Thoracic aorta (tissue), 2 donors: ENCODE data around the gene LDLRAD3. TPM values are rescaled to one million over a fixed set of nuclear protein-coding genes. Genes with fewer than 3 reads are reported as not detected.

Source experiments
- ATAC-seq: fragments of 150-250 bp; one replicate; pipeline ENCODE4 v1.8.0; 2017; ENCODE audit warnings: low read depth; ENCODE audit not compliant: insufficient number of reproducible peaks, low FRiP score
- DNase-seq: peaks from one replicate; pipeline ENCODE4 v3.0.0-alpha.2; 2020; ENCODE audit warnings: low spot score
- H3K27ac ChIP-seq, 2 donors: fragments of 200-600 bp; sonication (generic); 1 replicate in 1 of 2; 2 replicates in 1 of 2; pipeline ENCODE4 v1.5.1; 2016; ENCODE audit warnings: mild to moderate bottlenecking in 2 of 2, moderate library complexity in 2 of 2
- H3K27me3 ChIP-seq: fragments of 200-600 bp; sonication (generic); replicated peaks from 2 replicates; pipeline ENCODE4 v1.6.0; 2016; ENCODE audit warnings: mild to moderate bottlenecking; ENCODE audit not compliant: insufficient read depth
- H3K36me3 ChIP-seq: fragments of 200-600 bp; sonication (generic); one replicate; pipeline ENCODE4 v1.5.1; 2016
- H3K4me1 ChIP-seq, 2 donors: fragments of 200-600 bp; sonication (generic); 1 replicate in 1 of 2; 2 replicates in 1 of 2; pipeline versions ENCODE4 v1.5.1 to v1.6.0; 2016; ENCODE audit warnings: low read depth in 2 of 2, mild to moderate bottlenecking in 1 of 2; ENCODE audit not compliant: control insufficient read depth in 1 of 2
- H3K4me3 ChIP-seq: fragments of 200-600 bp; sonication (generic); 2 replicates; pipeline ENCODE4 v1.5.1; 2016; ENCODE audit warnings: mild to moderate bottlenecking
- H3K9me3 ChIP-seq: fragments of 200-600 bp; sonication (generic); 2 replicates; pipeline ENCODE4 v1.5.1; 2016
- CTCF ChIP-seq: fragments of 200-600 bp; sonication (generic); IDR thresholded peaks from one replicate; pipeline ENCODE4 v1.5.1; 2019; ENCODE audit warnings: antibody characterized with exemption
- total RNA-seq, 2 donors: library from RNA; depleted of rRNA; stranded (reverse); fragments of >200 nt; gene quantifications; one replicate each; pipeline versions ENCODE4 v1.1.0 to v1.2.3, GENCODE V29; 2016

LDLRAD3 gene
- total RNA-seq, 2 donors from 2014 or later = 6.1 to 17.2 TPM

- H3K36me3 ChIP-seq = no peaks in the 10 kb centered on the region
- ATAC-seq (no peak), DNase-seq (no peak)
- TF ChIP-seq CTCF = no peak
- no peak overlapping the region for H3K4me3 ChIP-seq
- peaks cover 7 to 11% of the 10 kb centered on the region in 2 donors for H3K4me1 ChIP-seq
- no peaks in the 10 kb centered on the region for H3K9me3 ChIP-seq
- no peaks in the 10 kb centered on the region for H3K27me3 ChIP-seq
- H3K27ac ChIP-seq = no peak overlapping the region
Observed at GRCh38 chr11:36098087-36098486, 154.2 kb downstream of the LDLRAD3 start.

GRCh38 chr11:36098853-36099375 lies 155.1 kb downstream of the LDLRAD3 start:
- no peaks in the 10 kb centered on the region for H3K36me3 ChIP-seq
- DNase-seq = no peak
- no peak for ATAC-seq
- H3K4me1 ChIP-seq = peaks cover 7 to 11% of the 10 kb centered on the region in 2 donors
- no peak overlapping the region for H3K27ac ChIP-seq
- no peaks in the 10 kb centered on the region for H3K27me3 ChIP-seq
- H3K9me3 ChIP-seq = no peaks in the 10 kb centered on the region
- H3K4me3 ChIP-seq = no peak overlapping the region
- TF ChIP-seq CTCF = no peak

- Histone ChIP-seq H3K4me3 (no peak overlapping the region), H3K27ac (no peak overlapping the region), H3K36me3 (no peaks in the 10 kb centered on the region), H3K4me1 (peaks cover 11% of the 10 kb centered on the region in 2 donors), H3K9me3 (no peaks in the 10 kb centered on the region), H3K27me3 (no peaks in the 10 kb centered on the region)
- DNase-seq (no peak), ATAC-seq (no peak)
- no peak for TF ChIP-seq CTCF
Observed at GRCh38 chr11:36101466-36101865, 157.6 kb downstream of the LDLRAD3 start.

GRCh38 chr11:36102868-36103267 lies 159.0 kb downstream of the LDLRAD3 start:
- ATAC-seq (no peak), DNase-seq (no peak)
- Histone ChIP-seq H3K4me3 (no peak overlapping the region), H3K36me3 (no peaks in the 10 kb centered on the region), H3K4me1 (peaks cover 8 to 9% of the 10 kb centered on the region in 2 donors), H3K9me3 (no peaks in the 10 kb centered on the region), H3K27ac (no peak overlapping the region), H3K27me3 (no peaks in the 10 kb centered on the region)
- no peak for TF ChIP-seq CTCF

- H3K27me3 ChIP-seq = no peaks in the 10 kb centered on the region
- no peaks in the 10 kb centered on the region for H3K9me3 ChIP-seq
- H3K4me3 ChIP-seq = no peak overlapping the region
- no peaks in the 10 kb centered on the region for H3K36me3 ChIP-seq
- DNase-seq (no peak), ATAC-seq (no peak)
- no peak overlapping the region for H3K27ac ChIP-seq
- peaks cover 0 to 4% of the 10 kb centered on the region in 2 donors for H3K4me1 ChIP-seq
- TF ChIP-seq CTCF = no peak
Observed at GRCh38 chr11:36103933-36104530, 160.2 kb downstream of the LDLRAD3 start.
